K562 (cell line): ENCODE data around the gene OFD1.

Experiments
- LARP7 ChIP-seq: fragments of 450-650 bp; IDR thresholded peaks from 2 replicates; pipeline ENCODE4 v1.6.1; 2016
- MTF1 ChIP-seq: fragments of 250-450 bp; sonication (Bioruptor Pico); IDR thresholded peaks from 2 replicates; pipeline ENCODE4 v1.9.0; 2021; ENCODE audit warnings: moderate library complexity, mild to moderate bottlenecking, inconsistent platforms, borderline replicate concordance
- ZEB2 ChIP-seq: fragments of 450-650 bp; IDR thresholded peaks from 2 replicates; pipeline ENCODE4 v1.6.1; 2016

- TF ChIP-seq MTF1 (no peak), ZEB2 (no peak), LARP7 (no peak)
Observed at GRCh38 chrX:13797512-13797911, 63.0 kb downstream of the OFD1 start.
